Activated CD8-positive, alpha-beta memory T cell treated with anti-CD3 and anti-CD28 coated beads, Interleukin-2, amount 50 U/mL, for 1 hour (primary cell): ENCODE data around the gene MRAP2.
"Not testable (repeated sequence)": the region's sequence is repeated elsewhere in the genome, so short reads cannot be mapped to it uniquely, and the experiment has no call there.

Experiments
- DNase-seq: peaks from one replicate; pipeline ENCODE4 v3.0.0-alpha.2; 2020; ENCODE audit errors: extremely low read depth

Gene MRAP2

DNA sequence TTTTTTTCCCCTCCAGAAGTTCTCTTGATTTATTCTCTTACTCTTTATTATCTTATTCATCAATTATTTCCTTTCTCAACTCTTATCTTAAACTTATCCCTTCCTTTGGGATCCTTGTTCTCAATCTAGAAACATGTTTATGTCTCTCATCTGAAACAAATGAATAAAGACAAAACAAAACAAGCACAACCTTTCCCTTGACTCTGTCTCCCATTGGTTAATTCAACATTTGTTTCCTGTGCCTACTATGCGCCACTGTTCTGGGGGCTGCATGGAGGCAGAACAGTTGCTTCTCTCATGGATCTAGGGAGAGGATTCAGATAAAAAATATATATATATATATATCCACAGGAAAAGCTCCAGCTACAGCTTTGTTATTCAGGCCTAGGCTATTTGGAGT lies 5.2 kb upstream of the MRAP2 start:
- DNase-seq = no peak

- not testable (repeated sequence) for DNase-seq
Observed at GRCh38 chr6:84032000-84032399, 1.6 kb upstream of the MRAP2 start.

DNA sequence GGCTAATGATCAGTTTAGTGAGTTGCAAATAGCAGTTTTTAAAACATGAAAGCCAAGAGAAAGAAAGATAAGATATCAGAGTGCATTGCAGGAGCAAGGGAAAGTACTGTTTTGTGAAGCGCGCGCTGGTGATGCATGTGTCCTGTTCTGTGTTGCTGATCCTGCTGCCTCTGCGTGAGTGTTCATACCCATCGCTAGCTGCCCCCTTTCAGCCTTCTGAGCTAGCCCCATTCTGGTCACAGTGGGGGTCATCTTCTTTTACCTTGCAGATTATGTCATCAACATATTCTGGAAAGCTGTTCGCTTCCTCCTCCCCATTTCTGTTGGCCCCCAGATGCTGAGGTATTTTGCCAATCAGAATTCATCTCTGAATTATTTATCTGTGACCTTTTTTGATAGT lies 1.9 kb downstream of the MRAP2 start:
- no peak for DNase-seq

GRCh38 chr6:84037425-84038089 lies 4.0 kb downstream of the MRAP2 start:
- no peak for DNase-seq

DNA sequence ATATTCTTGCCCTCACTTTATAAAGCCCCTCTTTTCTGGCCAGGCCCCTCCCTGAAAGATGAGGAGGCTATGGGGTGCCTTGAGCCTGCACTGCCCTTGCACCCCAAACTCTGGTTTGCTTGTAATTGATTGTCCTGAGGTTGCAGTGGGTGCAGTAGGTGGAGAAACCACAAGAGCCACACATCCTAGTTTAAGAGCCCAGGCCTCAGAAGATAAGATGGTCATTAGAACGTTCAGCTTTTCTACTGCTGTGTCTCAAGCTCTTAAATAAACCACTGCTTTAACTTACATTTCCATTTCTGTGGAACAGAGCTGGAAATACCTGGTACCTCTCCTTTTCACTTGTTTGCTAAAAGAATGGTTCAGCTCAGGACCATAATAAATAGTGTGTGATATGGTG lies 9.0 kb downstream of the MRAP2 start:
- no peak for DNase-seq

DNA sequence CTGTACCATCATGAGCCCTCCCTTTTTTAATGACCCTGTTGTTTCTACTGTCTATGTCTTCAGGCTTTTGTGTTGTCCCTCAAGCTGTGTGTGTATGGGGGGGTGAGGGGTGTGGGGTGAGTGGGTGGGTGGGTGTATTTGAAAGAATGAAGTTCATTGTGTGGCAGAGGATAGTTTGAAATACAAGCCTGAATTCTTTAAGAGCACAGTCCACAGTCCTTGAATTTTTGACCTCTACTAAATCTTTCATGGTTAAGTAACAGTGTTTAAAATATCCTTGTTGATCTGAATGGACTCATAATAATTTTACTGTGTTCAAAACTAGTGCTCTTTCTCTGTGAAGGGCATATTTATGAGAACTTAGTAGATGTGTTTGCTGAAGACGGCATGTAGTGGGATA lies 10.0 kb downstream of the MRAP2 start:
- DNase-seq = no peak

GRCh38 chr6:84046755-84047154 lies 13.2 kb downstream of the MRAP2 start:
- DNase-seq = no peak

GRCh38 chr6:84048588-84048987 lies 15.0 kb downstream of the MRAP2 start:
- DNase-seq = no peak

- DNase-seq = no peak
Observed at GRCh38 chr6:84050408-84050807, 16.8 kb downstream of the MRAP2 start.

GRCh38 chr6:84052204-84052882 lies 18.8 kb downstream of the MRAP2 start:
- no peak for DNase-seq

DNA sequence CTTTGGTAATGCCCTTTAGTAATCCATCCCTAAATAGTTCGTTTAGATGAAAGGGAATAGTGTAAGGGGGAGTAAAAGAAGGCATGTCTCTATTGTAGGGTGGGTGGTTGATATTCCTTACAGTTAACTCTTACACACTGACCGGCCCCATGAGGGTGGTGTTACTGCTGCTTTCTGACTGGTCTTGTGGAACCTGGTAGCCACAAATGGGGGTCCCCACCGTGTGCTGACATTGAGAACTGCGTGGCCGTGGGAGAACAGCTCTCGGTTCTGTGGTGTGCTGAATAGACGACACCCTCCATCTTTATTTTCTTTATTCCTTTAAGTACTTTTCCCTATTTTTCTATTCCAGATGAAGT lies 19.3 kb downstream of the MRAP2 start:
- no peak for DNase-seq

DNA sequence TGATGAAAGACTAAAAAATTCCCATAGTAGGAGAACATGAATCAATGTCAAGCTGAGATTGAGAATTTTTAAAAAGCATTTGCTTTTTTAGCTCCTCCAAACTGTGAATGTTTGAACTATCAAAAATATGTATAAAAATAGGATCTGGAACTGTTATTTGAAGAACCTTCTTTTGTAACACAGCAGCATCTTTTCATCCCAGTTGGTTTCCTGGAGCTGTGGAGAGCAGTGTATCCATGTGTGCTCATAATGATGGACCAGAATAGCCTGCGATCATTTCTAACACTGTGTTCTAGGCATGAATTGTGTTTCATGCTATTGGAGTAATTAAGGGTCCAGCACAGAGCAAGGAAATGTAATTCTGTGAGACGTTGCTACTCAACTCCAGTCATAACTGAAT lies 22.1 kb downstream of the MRAP2 start:
- no peak for DNase-seq

GRCh38 chr6:84057908-84058307 lies 24.3 kb downstream of the MRAP2 start:
- DNase-seq = no peak

- DNase-seq = no peak
Observed at GRCh38 chr6:84059082-84059481, 25.5 kb downstream of the MRAP2 start.

DNA sequence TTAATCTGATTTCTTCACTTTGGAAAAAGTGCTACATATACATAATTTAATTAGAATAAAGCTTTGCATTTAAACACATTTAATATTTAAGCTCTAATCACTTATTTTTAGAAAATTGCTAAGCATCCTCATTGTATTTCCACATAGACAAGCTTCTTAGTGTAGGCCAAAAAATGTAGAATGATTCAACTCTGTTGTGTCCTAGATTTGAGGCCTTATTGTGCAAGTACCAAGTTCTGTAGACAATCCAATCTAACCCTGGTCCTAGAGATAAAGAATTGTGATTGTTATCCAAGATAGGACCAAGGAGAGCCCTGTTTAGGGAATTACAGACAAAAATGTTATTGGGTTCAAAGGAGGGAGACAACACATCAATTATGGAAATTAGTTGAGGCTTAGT lies 27.6 kb downstream of the MRAP2 start:
- no peak for DNase-seq

DNA sequence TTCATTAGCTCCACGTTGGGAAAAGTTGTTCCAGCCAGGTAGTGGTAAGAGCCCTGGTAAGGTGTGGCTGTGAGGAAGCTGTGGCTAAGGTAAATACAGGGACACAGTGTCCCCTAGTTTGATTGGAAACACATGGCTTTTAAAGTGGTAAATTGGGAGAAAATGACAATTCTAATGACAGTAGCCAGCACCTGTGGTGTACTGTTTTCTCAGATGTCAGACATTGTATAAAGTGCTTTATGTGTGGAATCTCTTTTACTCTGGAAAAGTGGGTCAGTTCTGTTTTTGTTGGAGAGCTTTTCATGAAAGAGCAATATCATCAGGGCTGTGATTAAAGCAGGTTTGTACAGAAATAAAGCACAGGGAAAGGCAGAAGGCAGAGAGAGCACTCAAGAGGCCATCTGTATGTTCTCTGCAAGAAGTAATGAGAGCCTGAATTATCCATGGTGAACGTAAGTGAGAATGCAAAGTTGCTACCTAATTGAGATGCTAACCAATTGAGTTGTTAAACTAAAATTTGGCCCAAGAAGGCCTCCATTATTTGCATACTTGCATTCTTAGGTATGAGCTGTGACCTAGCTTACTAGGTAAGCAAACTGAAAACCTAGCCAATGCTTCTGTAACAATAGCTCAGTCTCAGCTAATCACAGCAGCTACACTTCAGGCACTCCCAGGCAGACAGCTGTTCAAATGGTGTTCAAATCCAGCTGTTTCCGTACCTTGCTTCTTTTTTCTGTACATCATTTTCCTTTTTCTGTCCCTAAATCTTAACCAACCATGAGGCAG lies 28.2 kb downstream of the MRAP2 start:
- DNase-seq = no peak

DNA sequence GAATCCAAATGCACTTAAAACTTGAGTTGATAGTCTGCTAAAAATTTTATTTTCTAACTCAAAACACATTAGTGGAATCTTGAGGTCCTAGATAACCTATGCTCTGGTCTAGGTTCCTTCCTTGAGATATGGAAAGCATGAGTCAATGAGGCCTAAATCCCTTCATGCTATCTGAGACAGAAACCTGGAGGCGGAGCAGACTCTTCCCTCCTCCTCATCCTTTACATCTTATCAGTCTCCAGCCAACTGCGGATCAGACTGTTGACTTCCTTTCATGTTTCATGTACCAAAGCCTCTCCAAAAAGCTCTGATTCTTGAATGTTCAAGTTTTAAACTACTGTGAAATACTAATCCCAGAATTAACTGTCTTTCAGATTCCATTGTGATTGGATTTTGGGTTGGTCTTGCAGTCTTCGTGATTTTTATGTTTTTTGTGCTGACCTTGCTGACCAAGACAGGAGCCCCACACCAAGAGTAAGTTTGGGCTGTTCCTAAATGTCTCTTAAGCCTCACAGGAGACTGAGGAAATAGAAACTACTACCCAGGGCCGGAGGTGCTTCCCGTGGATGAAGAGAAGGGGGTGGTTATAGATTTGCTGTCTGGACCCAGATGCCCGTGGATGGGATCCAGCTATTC lies 29.1 kb downstream of the MRAP2 start:
- DNase-seq = no peak

DNA sequence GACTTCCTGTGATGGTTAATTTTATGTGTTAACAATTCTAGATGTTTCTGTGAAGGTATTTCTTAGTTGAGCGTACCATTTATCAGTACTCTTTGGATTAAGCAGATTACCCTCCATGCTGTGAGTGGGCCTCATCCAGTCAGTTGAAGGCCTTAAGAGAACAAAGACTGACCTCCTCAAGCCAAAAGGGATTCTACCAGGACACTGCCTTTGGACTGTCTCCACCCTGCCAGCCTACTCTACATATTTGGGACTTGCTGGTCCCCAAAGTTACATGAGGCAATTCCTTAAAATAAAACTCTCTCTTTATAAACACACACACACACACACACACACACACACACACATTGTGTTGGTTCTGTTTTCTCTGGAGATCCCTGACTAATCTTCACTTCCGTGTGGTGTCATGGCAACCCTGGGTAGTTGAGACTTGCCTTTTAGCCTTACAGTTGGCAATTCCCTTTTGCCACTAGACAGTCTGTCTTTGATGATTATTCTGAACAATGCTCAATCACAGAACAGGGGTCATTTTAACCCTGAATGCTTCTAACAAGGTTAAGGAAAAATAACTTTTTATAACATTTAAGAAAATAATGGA lies 32.2 kb downstream of the MRAP2 start:
- DNase-seq = no peak

DNA sequence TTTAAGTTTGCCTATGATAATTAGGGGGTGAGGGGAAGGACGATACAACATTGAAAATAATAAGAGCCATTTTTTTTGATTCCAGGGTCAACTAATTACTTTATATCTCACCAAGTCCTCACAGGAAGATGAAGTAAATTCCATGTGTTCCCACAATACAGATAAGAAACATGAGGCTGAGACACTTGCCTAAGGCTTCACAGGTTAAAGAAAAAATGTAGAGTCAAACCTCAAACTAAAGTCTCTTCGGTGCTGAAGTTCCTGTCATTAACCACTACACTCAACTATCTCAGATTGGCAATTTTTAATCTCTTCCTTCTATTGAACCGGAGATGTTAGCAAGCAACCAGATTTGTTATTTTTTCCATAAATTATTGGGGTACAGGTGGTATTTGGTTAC lies 33.0 kb downstream of the MRAP2 start:
- no peak for DNase-seq

DNA sequence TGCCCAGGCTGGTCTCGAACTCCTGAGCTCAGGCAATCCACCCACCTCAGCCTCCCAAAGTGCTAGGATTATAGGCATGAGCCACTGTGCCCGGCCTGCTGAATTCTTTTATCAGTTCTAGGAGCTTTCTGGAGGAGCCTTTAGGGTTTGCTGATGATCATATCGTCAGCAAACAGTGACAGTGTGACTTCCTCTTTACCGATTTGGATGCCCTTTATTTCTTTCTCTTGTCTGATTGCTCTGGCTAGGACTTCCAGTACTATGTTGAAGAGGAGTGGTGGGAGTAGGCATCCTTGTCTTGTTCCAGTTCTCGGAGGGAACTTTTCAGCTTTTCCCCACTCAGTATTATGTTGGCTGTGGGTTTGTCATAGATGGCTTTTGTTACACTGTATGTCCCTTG lies 35.3 kb downstream of the MRAP2 start:
- DNase-seq = not testable (repeated sequence)

GRCh38 chr6:84072442-84072997 lies 38.9 kb downstream of the MRAP2 start:
- no peak for DNase-seq
